Epithelial cell of esophagus (primary cell): ENCODE results near the gene MBD4.
"Not testable (repeated sequence)": the region's sequence is repeated elsewhere in the genome, so short reads cannot be mapped to it uniquely, and the experiment has no call there.

Source experiments
- DNase-seq: peaks from one replicate; pipeline ENCODE4 v3.0.0; 2010; ENCODE audit warnings: low read depth
- H3K4me3 ChIP-seq: 2 replicates; pipeline ENCODE4 v1.5.1; 2011; ENCODE audit warnings: mild to moderate bottlenecking, low read length, control low read depth
- CTCF ChIP-seq: IDR thresholded peaks from 2 replicates; pipeline ENCODE4 v1.5.1; 2011; ENCODE audit warnings: low read depth, mild to moderate bottlenecking, low read length, control low read depth, inconsistent platforms; ENCODE audit not compliant: insufficient read depth; ENCODE audit errors: missing control alignments

The MBD4 gene

GRCh38 chr3:129417326-129417725, 22.4 kb downstream of the MBD4 start:
- no peak for DNase-seq
- TF ChIP-seq CTCF = no peak

GRCh38 chr3:129416415-129416814, 23.3 kb downstream of the MBD4 start:
- H3K4me3 ChIP-seq = no peak overlapping the region
- TF ChIP-seq CTCF = no peak
- DNase-seq = no peak

More at GRCh38 chr3:129417326-129417725, 22.4 kb downstream of the MBD4 start:
- H3K4me3 ChIP-seq = no peak overlapping the region

- no peak for DNase-seq
- no peak overlapping the region for H3K4me3 ChIP-seq
- TF ChIP-seq CTCF = no peak
These were observed 23.9 kb downstream of the MBD4 start for GRCh38 chr3:129415830-129416229.

- DNase-seq = no peak
- no peak overlapping the region for H3K4me3 ChIP-seq
- TF ChIP-seq CTCF = no peak
These were observed 24.4 kb downstream of the MBD4 start for GRCh38 chr3:129415378-129415777.

- no peak overlapping the region for H3K4me3 ChIP-seq
- TF ChIP-seq CTCF = no peak
- peak; percentile 43 for DNase-seq
These were observed 25.9 kb downstream of the MBD4 start for GRCh38 chr3:129413687-129414506.

- not testable (repeated sequence) for H3K4me3 ChIP-seq, DNase-seq
These were observed 26.5 kb downstream of the MBD4 start for GRCh38 chr3:129413238-129413637.

GRCh38 chr3:129412542-129413198, 27.1 kb downstream of the MBD4 start:
- DNase-seq = no peak
- H3K4me3 ChIP-seq = no peak overlapping the region
- TF ChIP-seq CTCF = no peak
